IMR-90 (cell line): Measurements from ENCODE around the gene NIPA2. TPM values are rescaled to one million over a fixed set of nuclear protein-coding genes. Genes with fewer than 3 reads are reported as not detected.

ENCODE experiments used
- ATAC-seq: fragments of 200-7000 bp; cut with Tn5 transposase; 2 replicates; pipeline ENCODE4 v1.9.1; 2020; ENCODE audit warnings: low read depth, mild to moderate bottlenecking, moderate library complexity
- BruUV-seq: library from RNA; stranded (reverse); fragments of 400-500 nt; replicated peaks from 2 replicates; lab custom pipeline; 2021; lab: Mats Ljungman, UMichigan
- CTCF ChIA-PET: fragments of 300-600 bp; formaldehyde crosslinking; extraction: SDS; loops from one replicate; lab custom pipeline; 2021; ENCODE audit warnings: antibody characterized with exemption; lab: Yijun Ruan, JAX
- POLR2A ChIA-PET: fragments of 300-600 bp; sonication (Branson Sonifier 250); formaldehyde crosslinking; loops from one replicate; lab custom pipeline; 2022; ENCODE audit warnings: antibody characterized with exemption; ENCODE audit not compliant: unreplicated experiment; lab: Charles Lee
- DNase-seq: peaks from one replicate; pipeline ENCODE4 v3.0.0; 2013
- H2AFZ ChIP-seq: replicated peaks from 2 replicates; pipeline ENCODE3; 2013; ENCODE audit warnings: low read length, mild to moderate bottlenecking; ENCODE audit not compliant: poor library complexity
- H2AK5ac ChIP-seq: 2 replicates; pipeline ENCODE4 v1.6.1; 2013; ENCODE audit warnings: low read depth, low read length, inconsistent platforms
- H2AK9ac ChIP-seq: replicated peaks from 2 replicates; pipeline ENCODE3; 2013; ENCODE audit warnings: mild to moderate bottlenecking, low read depth, low read length, moderate library complexity; ENCODE audit not compliant: poor library complexity
- H2BK120ac ChIP-seq: 2 replicates; pipeline ENCODE4 v1.6.1; 2013; ENCODE audit warnings: low read depth, low read length, inconsistent platforms
- H2BK15ac ChIP-seq: 3 replicates; pipeline ENCODE4 v1.6.1; 2013; ENCODE audit warnings: low read depth, low read length, inconsistent platforms
- H2BK20ac ChIP-seq: 2 replicates; pipeline ENCODE4 v1.6.1; 2013; ENCODE audit warnings: low read depth, mild to moderate bottlenecking, inconsistent platforms, low read length, moderate library complexity
- H2BK5ac ChIP-seq: 2 replicates; pipeline ENCODE4 v1.6.1; 2013; ENCODE audit warnings: mild to moderate bottlenecking, low read depth, low read length, inconsistent platforms; ENCODE audit not compliant: poor library complexity, severe bottlenecking
- H3K14ac ChIP-seq: replicated peaks from 2 replicates; pipeline ENCODE4 v1.6.1; 2013; ENCODE audit warnings: low read depth, low read length, inconsistent platforms
- H3K18ac ChIP-seq: 2 replicates; pipeline ENCODE4 v1.6.1; 2013; ENCODE audit warnings: low read depth, low read length, control low read depth
- H3K23ac ChIP-seq: 2 replicates; pipeline ENCODE4 v1.6.1; 2013; ENCODE audit warnings: low read depth, low read length, inconsistent platforms
- H3K27ac ChIP-seq: 2 replicates; pipeline ENCODE4 v1.5.1; 2013; ENCODE audit warnings: mild to moderate bottlenecking, control low read depth, low read length; ENCODE audit not compliant: insufficient read depth
- H3K27me3 ChIP-seq: 2 replicates; pipeline ENCODE4 v1.6.1; 2013; ENCODE audit warnings: low read length; ENCODE audit not compliant: control insufficient read depth, insufficient read depth
- H3K36me3 ChIP-seq: 2 replicates; pipeline ENCODE4 v1.6.1; 2013; ENCODE audit warnings: low read length, mixed read lengths; ENCODE audit not compliant: control insufficient read depth, insufficient read depth
- H3K4ac ChIP-seq: 2 replicates; pipeline ENCODE4 v1.6.1; 2013; ENCODE audit warnings: low read depth, low read length, inconsistent platforms
- H3K4me1 ChIP-seq: 2 replicates; pipeline ENCODE4 v1.6.1; 2013; ENCODE audit warnings: low read length, mixed read lengths; ENCODE audit not compliant: control insufficient read depth, insufficient read depth
- H3K4me2 ChIP-seq: 2 replicates; pipeline ENCODE4 v1.6.1; 2013; ENCODE audit warnings: low read depth, mild to moderate bottlenecking, control low read depth, low read length, moderate library complexity
- H3K4me3 ChIP-seq: 2 replicates; pipeline ENCODE4 v1.5.1; 2013; ENCODE audit warnings: low read depth, mild to moderate bottlenecking, control low read depth, low read length, moderate library complexity; ENCODE audit not compliant: insufficient read depth
- H3K56ac ChIP-seq: 2 replicates; pipeline ENCODE4 v1.6.1; 2013; ENCODE audit warnings: low read length, inconsistent platforms; ENCODE audit not compliant: insufficient read depth; ENCODE audit errors: extremely low read depth
- H3K79me1 ChIP-seq, 2 experiments: 2 replicates each; pipeline ENCODE4 v1.6.1; 2013; ENCODE audit warnings: low read length in 2 of 2, inconsistent platforms in 1 of 2, low read depth in 1 of 2
- H3K9ac ChIP-seq: 2 replicates; pipeline ENCODE4 v1.6.1; 2013; ENCODE audit warnings: low read depth, low read length, control low read depth
- H3K9me1 ChIP-seq: 2 replicates; pipeline ENCODE4 v1.6.1; 2013; ENCODE audit warnings: low read length, inconsistent platforms; ENCODE audit not compliant: insufficient read depth
- H3K9me3 ChIP-seq: 2 replicates; pipeline ENCODE4 v1.6.1; 2013; ENCODE audit warnings: low read length; ENCODE audit not compliant: control insufficient read depth, insufficient read depth
- H4K20me1 ChIP-seq: 2 replicates; pipeline ENCODE4 v1.6.1; 2013; ENCODE audit warnings: low read length, inconsistent platforms; ENCODE audit not compliant: insufficient read depth
- H4K5ac ChIP-seq: 2 replicates; pipeline ENCODE4 v1.6.1; 2013; ENCODE audit warnings: mild to moderate bottlenecking, low read depth, low read length, control low read depth
- H4K8ac ChIP-seq, 2 experiments: 2 replicates each; pipeline ENCODE4 v1.6.1; 2013; ENCODE audit warnings: low read depth in 2 of 2, low read length in 2 of 2, control low read depth in 1 of 2, inconsistent platforms in 1 of 2
- H4K91ac ChIP-seq: 2 replicates; pipeline ENCODE4 v1.6.1; 2013; ENCODE audit warnings: low read depth, low read length, inconsistent platforms; ENCODE audit not compliant: insufficient read depth
- CTCF ChIP-seq: conservative IDR thresholded peaks from 2 replicates; pipeline ENCODE4 v1.5.1; 2012; ENCODE audit warnings: mild to moderate bottlenecking, low read depth, low read length, improper control_type of control experiment
- FOS ChIP-seq: fragments of 150-350 bp; IDR thresholded peaks from 2 replicates; pipeline ENCODE4 v1.6.1; 2016; ENCODE audit warnings: low read depth, low read length
- MAFK ChIP-seq: IDR thresholded peaks from 2 replicates; pipeline ENCODE4 v1.6.1; 2012; ENCODE audit warnings: low read depth, low read length, improper control_type of control experiment
- POLR2A ChIP-seq: IDR thresholded peaks from 2 replicates; pipeline ENCODE4 v1.6.1; 2012; ENCODE audit warnings: mild to moderate bottlenecking, low read depth, low read length
- RCOR1 ChIP-seq: IDR thresholded peaks from 2 replicates; pipeline ENCODE4 v1.6.1; 2012; ENCODE audit warnings: mild to moderate bottlenecking, low read length, improper control_type of control experiment; ENCODE audit not compliant: insufficient replicate concordance
- SMC3 ChIP-seq: fragments of 150-350 bp; IDR thresholded peaks from 2 replicates; pipeline ENCODE4 v1.6.1; 2016; ENCODE audit warnings: low read depth, mild to moderate bottlenecking, antibody characterized with exemption, low read length, moderate library complexity
- WGBS, 2 experiments: methylation state at CpG; one replicate each; pipeline versions ENCODE4 v1.1.5 to v1.1.7; 2013; ENCODE audit warnings: missing lambda C conversion rate in 2 of 2; ENCODE audit not compliant: insufficient read length in 1 of 2; ENCODE audit errors: extremely low coverage in 2 of 2; 5-methylcytosine and 5-hydroxymethylcytosine counted together
- dilution Hi-C: fragments of 300-500 bp; cut with HindIII; formaldehyde crosslinking; loops from one replicate; pipeline ENCODE4 v1.14.3; 2018; ENCODE audit warnings: low sequenced_read_pairs; ENCODE audit not compliant: unreplicated experiment
- in situ Hi-C: fragments of 300-500 bp; cut with MboI; formaldehyde crosslinking; loops from 3 replicates; pipeline ENCODE4 v1.14.3; 2019; ENCODE audit warnings: low sequenced_read_pairs, inconsistent platforms, mixed read lengths
- intact Hi-C: fragments of 100-400 bp; cut with micrococcal nuclease; formaldehyde crosslinking; loops from 2 replicates; pipeline ENCODE4 v1.10.0; 2022
- polyA plus RNA-seq, 3 experiments: library from polyadenylated mRNA; depleted of rRNA; stranded (reverse); fragments of >200 nt; gene quantifications; 2 replicates each; pipeline ENCODE4 v1.2.3, GENCODE V29; 2012; ENCODE audit warnings: low replicate concordance in 1 of 3
- total RNA-seq: library from RNA; depleted of rRNA; stranded (reverse); fragments of >200 nt; gene quantifications from 2 replicates; pipeline ENCODE4 v1.2.3, GENCODE V29; 2012
- TF ChIP-seq, protein P1 (sequence below): fragments of 150-350 bp; IDR thresholded peaks from 2 replicates; pipeline ENCODE4 v1.6.1; 2017; ENCODE audit warnings: mild to moderate bottlenecking, antibody characterized with exemption, low read length, low read depth

Gene NIPA2
- total and polyA plus RNA-seq, 2 of the 4 experiments (the other 2 are of a cell fraction): 33.0 to 38.0 TPM

DNA sequence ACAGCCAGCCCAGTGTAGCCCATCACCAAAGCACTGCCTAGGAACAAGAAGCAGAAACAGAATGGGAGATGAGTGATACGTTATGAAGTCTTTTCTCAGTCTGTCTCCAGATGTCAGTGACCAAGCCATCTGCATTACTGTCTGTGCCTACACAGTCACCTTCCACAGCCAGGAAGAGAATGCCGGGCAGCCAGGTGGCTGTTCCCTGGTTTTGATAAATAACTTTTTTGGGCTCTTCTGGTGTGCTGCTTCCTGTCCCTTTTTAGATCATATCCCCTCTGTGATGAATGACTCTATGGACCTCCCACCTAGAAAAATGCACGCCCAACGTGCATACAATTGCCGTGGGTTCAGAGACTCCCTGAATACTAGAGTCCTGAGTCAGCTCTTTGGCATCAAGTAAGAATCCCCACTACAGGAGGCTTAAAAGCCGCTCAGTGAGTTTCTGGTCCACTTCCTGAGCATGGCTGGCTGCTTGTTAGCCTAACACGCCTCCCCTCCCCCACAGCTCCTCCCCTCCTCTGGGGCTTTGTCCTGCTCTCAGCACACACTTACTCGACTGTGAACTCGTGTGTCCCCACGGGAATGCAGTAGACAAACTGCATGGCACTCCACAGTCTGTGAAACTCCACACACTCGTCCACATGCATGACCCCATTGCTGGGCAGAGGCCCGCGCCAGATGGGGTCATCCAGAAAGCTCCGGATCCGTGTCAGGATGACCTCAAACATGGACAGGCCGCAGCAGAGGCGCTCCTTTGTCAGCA lies 34.7 kb downstream of the NIPA2 start:
- H3K18ac ChIP-seq: peak overlapping the region; percentile 12
- peaks cover 61% of the 10 kb centered on the region for H3K36me3 ChIP-seq
- H2BK5ac ChIP-seq: peak overlapping the region; percentile 74
- H3K4ac ChIP-seq: peak overlapping the region; percentile 84
- peaks cover 16 to 48% of the 10 kb centered on the region in 2 experiments for H3K79me1 ChIP-seq
- H3K4me1 ChIP-seq: peaks cover 10% of the 10 kb centered on the region
- peak overlapping the region; percentile 82 for H2AFZ ChIP-seq
- H2BK120ac ChIP-seq: peak overlapping the region; percentile 66
- peak overlapping the region; percentile 78 for H3K27ac ChIP-seq
- H3K56ac ChIP-seq: peak overlapping the region; percentile 47; the same call in 1 of the 2 replicates
- no peaks in the 10 kb centered on the region for H3K27me3 ChIP-seq
- BruUV-seq: no TSS peak
- H2BK15ac ChIP-seq: peak overlapping the region; percentile 1; the same call in 1 of the 3 replicates
- DNase-seq (peak; percentile 92), ATAC-seq (peak; percentile 86)
- peak overlapping the region; percentile 96 for H2AK9ac ChIP-seq
- H2AK5ac ChIP-seq: peak overlapping the region; percentile 97
- 64% methylated on average over 13 of the region's 17 CpGs; no CpG with 5 or more reads in 1 of the 2 experiments for WGBS, 2 experiments
- H3K9ac ChIP-seq: no peak overlapping the region
- ChIA-PET POLR2A (no interaction called here), CTCF (no interaction called here)
- in situ Hi-C loops (no loop called here), intact Hi-C loops (no loop called here), dilution Hi-C loops (no loop called here)
- H4K91ac ChIP-seq: peak overlapping the region; percentile 40
- peaks cover 3% of the 10 kb centered on the region; the same call in 1 of the 2 replicates for H3K9me3 ChIP-seq
- TF ChIP-seq POLR2A (no peak), MAFK (peak; percentile 84), CTCF (no peak), SMC3 (no peak), FOS (0 out of 2 replicates have a peak, but pooled peaks have one; percentile 13), RCOR1 (no peak)
- TF ChIP-seq, protein P1, sequence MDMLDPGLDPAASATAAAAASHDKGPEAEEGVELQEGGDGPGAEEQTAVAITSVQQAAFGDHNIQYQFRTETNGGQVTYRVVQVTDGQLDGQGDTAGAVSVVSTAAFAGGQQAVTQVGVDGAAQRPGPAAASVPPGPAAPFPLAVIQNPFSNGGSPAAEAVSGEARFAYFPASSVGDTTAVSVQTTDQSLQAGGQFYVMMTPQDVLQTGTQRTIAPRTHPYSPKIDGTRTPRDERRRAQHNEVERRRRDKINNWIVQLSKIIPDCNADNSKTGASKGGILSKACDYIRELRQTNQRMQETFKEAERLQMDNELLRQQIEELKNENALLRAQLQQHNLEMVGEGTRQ: no peak
- H4K8ac ChIP-seq: peak overlapping the region in 1 of 2 experiments; percentile 84; a peak in 2 of 4 replicates
- H3K4me2 ChIP-seq: peak overlapping the region; percentile 19; the same call in 1 of the 2 replicates
- peak overlapping the region; percentile 89 for H3K14ac ChIP-seq
- H4K20me1 ChIP-seq: peaks cover 21% of the 10 kb centered on the region; the same call in 1 of the 2 replicates
- H2BK20ac ChIP-seq: peak overlapping the region; percentile 69; the same call in 1 of the 2 replicates
- peak overlapping the region; percentile 6 for H4K5ac ChIP-seq
- peak overlapping the region; percentile 84 for H3K23ac ChIP-seq
- peaks cover 35% of the 10 kb centered on the region for H3K9me1 ChIP-seq
- no peak overlapping the region for H3K4me3 ChIP-seq
